HUDEP-2 (cell line): ENCODE measurements around the gene HTR3B.
"Not testable (repeated sequence)": the region's sequence is repeated elsewhere in the genome, so short reads cannot be mapped to it uniquely, and the experiment has no call there.

Experiments
- DNase-seq, 76 experiments: peaks; one replicate each; lab custom pipeline; 2025; ENCODE audit not compliant: unreplicated experiment in 76 of 76; lab: John Stamatoyannopoulos, UW

Gene HTR3B

DNA sequence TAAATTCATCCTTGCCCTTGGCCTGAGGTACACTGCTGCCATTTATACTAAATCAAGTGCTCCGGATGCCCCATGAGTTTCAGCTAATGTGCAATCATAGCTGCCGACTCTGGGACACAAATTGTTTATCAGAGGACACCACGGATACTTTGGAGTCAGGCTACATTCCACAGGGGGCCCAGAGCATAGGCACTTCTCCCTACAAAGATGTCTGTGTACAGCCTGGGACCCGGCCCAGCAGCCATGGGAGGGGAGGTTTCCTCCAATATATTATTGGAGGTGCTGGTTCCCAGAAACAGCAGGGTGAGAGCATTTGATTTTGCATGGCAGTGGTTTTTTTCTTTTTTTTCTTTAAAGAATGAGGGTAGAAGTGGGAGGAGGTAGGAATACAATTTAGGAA is 31.3 kb downstream of the HTR3B start:
- DNase-seq, result no peak

DNA sequence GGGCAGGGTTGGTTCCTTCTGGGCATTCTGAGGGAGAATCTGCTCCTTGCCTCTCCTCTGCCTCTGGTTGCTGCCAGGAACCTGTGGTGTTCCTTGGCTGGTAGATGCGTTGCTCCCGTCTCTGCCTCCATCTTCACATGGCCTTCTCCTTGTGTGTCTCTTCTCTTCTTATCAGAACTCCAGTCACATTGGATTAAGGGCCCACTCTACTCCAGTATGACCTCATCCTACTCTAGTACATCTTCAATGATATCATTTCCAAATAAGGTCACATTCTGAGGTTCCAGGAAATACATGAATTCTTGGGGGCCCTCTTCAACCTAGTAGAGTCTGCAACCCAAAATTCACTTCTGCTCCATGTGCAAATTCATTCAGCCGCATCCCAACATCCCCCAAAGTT is 33.3 kb downstream of the HTR3B start:
- DNase-seq, result no peak

DNA sequence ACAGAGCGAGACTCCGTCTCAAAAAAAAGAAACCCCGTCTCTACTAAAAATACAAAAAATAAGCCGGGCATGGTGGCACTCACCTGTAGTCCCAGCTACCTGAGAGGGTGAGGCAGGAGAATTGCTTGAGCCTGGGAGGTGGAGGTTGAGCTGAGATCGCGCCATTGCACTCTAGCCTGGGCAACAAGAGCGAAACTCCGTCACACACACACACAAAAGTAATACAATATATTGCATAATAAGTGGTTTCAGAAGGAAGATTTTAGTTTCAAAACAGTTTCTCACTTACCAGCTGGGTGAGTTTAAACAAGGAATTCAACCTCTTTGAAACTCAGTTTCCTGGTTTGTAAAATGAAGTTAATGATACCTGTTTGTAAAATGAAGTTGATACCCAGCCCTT is 37.7 kb downstream of the HTR3B start:
- no peak for DNase-seq

DNA sequence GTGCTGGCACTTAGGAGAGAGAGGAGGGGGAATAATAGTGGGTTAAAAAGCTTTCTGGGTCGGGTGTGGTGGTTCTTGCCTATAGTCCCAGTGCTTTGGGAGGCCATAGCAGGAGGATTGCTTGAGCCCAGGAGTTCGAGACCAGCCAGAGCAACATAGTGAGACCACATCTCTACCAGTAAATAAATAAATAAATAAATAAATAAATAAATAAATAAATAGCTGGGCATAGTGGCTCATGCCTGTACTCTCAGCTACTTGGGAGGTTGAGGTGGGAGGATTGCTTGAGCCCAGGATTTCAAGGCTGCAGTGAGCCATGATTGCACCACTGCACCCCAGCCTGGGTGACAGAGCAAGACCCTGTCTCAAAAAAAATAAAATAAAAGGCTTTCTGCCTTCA is 41.6 kb downstream of the HTR3B start:
- not testable (repeated sequence) for DNase-seq

DNA sequence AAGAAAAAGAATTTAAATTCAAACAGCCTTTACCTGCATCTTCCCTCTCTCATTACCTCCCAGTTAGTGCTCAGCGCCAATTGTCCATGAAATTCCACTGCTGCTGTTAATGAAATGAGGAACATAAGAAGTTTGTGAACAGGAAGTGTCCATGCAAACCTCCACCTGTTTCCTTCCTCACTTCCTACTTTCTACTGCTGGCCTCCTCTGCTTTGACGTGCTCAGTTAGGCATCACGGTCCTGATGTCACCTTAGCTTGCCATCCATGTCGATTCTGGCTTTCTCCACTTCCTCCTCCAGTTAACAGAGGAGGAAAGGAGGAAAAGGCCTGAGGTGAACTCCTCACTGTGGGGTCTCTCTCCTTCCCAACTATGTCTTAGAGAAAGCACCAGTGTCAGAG is 43.4 kb downstream of the HTR3B start:
- DNase-seq, result no peak

DNA sequence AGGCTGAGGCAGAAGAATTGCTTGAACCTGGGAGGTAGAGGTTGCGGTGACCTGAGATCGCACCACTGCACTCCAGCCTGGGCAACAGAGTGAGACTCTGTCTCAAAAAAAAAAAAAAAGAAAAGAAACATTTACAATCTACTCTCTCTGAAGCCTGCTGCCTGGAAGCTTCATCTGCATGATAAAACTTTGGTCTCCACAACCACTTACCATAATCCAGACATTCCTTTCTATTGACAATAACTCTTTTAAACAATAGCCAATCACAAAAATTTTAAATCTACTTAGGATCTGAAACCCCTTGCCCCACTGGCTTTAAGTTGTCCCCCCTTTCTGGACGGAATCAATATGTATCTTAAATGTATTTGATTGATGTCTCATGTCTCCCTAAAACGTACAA is 45.3 kb downstream of the HTR3B start:
- no peak for DNase-seq

DNA sequence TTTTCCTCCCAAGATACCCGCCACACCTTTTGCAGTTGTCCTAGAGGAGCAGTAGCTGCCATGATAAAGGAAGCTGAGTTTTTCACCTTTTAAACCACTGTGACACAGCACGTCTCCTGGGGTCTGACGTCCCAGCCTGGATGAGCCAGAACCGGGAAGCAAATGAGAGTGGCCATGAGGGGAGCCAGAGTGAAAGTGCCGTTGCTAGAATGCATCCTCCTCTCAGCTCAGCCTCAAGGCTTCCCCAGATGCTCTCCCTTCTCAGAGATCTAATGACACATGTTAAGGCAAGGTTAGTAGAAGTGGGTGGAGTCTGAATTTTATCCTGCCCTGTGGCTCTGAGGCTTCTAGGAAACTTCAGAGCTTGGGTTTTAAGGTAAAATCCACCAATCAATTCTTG is 46.9 kb downstream of the HTR3B start:
- DNase-seq, result no peak

DNA sequence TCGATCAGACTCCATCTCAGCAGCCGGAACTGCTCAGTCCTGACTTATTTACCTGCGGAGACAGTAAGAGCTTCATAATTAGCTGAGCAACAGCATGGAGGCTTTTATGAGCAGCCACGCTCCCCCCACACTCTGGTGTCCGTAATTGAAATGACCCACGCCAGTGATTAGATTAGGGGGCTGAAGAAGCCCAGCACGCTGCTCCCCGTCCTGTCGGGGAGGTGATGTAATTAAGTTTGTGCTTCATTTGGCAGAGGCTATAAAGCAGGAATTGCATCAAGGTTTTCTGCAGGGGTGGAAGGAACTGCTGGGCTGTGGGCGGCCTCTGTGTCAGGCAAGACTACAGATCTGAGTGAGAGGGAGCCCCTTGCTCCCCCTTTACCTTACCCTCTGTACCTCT is 47.5 kb downstream of the HTR3B start:
- no peak for DNase-seq

DNA sequence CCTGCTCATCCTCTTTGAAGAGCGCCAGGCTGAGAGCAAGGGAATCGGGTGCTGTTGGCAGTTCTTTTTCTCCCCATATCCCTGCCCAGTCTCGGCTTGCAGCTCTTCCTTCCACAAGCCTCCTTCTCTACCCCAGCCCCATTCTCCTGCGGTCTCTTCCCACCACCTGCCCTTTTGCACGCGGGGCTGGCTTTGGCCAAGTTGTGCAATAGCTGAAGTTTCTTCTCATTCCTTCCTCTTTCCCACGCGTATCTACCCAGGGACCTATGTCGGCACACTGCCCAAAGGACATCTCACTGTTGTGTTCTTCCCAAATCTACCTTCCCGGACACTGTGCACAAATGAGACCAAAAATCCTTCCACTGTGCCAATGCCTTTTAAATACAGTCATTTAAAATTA is 48.0 kb downstream of the HTR3B start:
- DNase-seq, result no peak

DNA sequence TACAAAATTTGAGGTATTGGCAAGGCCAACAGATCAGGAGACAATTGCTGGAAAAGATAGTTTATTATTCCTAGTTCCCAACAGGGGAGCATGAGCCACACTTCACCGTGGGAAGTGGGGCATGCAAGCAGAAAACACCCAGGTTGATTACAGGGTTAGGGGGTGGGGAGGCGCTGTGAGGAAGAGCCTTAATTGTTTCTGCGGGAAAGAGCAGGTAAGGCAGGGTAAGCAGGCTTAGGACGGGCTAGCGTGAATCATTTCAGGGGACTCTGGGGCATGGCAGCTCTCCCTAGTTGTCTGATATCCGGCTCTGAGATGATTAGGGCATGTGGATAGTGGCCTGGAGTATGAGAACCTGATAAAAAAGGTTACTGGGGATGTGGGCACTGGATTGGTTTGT is 49.6 kb downstream of the HTR3B start:
- DNase-seq, result no peak

DNA sequence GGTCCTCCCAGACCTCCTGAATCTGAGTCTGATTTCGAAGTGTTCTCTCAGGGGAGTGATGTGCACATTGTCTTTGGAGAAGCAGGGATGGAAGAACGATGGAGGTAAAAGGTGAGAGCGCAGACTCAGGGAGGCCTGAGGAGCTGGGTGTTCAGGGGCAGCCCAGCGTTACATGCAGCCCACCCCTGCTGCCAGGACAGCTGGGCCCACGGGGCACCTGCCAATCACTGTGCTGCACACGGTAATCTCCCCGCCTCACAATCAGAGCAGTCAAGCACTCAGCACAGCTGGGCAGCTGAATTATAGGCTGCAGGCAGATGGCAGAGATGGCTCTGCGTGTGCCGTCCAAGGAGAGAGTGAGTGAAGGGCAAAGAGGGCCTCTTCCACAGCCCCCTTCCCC is 52.4 kb downstream of the HTR3B start:
- DNase-seq, result no peak

DNA sequence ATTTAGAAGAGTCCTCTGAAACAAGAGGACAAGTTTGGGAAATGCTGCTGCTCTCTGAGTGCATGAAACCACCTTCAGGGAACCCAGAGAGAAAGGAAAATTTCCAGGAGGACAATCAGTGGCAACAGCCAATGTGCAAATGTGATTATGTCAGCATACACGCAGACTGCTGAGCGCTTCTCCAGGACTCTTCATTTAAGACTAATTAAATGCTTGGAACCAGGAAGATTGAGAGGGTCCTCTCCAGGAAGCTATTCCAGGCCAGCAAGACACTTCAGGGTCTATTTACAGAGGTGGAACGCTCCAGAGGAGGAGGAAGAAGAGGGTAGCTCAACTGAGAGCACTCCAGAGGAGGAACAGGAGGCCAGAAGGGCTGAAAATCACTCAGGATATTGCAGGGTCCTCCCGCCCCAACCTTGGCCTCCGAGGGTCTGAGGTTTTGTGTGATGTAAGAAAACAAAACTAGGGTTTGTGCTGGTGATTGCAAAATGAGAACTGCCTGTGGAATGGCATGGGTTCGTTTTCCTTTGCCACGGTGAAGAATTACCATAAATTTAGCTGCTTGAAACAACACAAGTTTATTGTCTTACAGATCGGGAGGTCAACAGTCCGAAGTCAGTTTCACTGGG is 56.2 kb downstream of the HTR3B start:
- DNase-seq, result peak in 2 of 76 experiments; percentile 2 to 6

DNA sequence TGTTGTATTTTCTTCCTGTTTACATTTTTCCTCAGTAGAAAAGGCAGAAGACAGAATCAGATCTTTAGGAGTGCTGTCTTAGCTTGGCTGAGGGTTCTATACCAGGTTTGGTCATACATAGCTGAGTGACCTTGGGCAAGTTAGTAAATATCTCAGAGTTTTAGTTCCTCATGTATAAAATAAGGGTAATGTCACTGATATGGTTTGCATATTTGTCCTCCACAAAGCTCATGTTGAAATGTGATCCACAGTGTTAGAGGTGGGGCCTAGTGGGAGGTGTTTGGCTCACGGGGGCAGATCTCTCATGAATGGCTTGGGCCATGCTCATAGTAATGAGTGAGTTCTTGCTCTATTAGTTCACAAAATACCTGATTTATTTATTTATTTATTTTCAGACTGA is 62.8 kb downstream of the HTR3B start:
- DNase-seq, result no peak

DNA sequence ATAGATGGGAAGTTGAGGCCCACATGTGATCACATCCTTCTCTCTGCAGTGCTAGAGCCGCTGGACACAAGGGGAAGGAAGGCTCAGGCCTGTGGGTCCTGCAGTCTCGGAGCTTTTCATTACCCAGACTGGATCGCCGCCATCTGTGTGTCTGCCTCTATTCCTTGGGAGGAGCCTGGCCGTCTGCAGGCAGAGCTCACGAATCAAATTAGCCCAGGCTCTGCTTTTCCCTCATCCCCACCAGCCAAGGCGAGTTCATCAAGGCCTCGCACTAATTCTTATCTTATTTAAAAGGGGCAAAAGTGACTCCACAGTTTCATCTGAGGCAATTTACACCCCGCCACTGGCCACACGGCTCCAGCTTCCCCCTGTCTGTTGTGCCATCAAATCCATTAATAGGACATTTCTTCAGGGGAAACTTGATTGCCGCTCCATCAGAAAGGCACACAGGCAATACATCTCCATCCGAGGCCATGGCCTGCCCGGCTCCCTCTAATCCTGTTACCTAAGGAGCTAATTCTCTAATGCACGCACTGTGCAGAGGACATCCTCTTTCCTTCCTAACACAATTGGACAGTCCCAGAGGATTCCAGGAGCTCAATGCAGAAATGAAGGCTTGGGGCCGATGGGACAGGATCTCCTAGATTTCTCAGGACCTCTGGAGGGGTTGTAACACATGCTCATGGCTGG is 67.1 kb downstream of the HTR3B start:
- DNase-seq, result no peak

DNA sequence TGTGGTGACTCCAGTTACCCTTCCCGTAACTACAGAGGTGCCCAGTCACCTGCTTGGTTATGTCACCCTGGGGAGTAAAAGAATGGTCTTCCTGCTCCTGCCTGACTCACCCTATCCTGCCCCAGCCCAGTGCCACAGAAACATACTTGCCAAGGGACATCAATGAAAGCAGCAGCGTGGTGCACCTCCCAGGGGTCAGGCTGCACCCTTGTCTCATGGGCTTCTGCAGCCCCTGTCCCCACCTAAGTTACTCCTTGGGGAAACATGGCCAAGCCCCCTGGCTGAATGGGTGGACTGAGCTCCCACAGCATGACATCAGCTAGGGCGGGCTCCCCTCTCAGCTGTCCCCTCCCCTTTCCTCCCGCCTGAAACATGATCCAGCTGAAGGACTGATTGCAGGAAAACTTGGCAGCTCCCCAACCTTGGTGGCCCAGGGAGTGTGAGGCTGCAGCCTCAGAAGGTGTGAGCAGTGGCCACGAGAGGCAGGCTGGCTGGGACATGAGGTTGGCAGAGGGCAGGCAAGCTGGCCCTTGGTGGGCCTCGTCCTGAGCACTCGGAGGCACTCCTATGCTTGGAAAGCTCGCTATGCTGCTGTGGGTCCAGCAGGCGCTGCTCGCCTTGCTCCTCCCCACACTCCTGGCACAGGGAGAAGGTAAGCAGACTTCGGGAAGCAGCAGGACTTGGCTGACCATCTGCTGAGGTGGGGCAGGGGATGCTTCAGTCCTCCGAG is 70.3 kb downstream of the HTR3B start, which contains the start of gene HTR3A:
Gene HTR3A (plus strand): TSS at position 368 of the 730 bp plus-strand sequence. CDS start 218 bp downstream, at position 586.
- DNase-seq, result no peak

DNA sequence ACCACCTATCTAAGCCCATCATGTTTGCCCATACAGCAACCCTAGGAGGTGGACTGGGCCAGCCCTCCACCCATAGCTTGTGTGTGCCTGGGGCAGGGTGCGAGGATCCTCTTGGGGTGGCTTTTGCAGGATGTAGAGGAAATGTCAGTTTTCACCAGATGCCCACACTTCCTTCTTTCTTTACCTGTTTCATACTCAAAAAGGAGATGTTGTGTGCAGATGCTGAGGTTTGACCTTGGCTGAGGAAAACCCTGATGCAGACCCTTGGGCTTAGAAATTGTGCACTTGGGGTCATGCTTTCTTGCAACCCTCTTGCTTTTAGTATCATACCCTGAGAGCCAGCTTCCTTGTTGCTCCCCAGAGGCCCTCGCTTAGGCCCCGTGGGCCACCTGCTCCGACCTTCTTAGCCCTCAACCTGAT is 72.5 kb downstream of the HTR3B start:
- DNase-seq, result no peak

DNA sequence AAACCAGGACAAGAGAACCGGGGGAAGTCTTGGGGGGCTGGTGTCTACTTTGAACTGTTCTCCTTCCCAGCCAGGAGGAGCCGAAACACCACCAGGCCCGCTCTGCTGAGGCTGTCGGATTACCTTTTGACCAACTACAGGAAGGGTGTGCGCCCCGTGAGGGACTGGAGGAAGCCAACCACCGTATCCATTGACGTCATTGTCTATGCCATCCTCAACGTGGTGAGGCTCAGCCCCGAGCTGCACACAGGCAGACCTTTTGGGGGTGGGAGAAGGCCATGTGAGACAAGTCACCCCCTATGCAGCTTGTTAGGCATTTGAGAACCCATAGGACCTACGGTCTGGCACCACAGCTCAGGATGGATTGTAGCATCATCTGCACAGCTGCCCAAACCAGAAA is 73.1 kb downstream of the HTR3B start:
- no peak for DNase-seq

DNA sequence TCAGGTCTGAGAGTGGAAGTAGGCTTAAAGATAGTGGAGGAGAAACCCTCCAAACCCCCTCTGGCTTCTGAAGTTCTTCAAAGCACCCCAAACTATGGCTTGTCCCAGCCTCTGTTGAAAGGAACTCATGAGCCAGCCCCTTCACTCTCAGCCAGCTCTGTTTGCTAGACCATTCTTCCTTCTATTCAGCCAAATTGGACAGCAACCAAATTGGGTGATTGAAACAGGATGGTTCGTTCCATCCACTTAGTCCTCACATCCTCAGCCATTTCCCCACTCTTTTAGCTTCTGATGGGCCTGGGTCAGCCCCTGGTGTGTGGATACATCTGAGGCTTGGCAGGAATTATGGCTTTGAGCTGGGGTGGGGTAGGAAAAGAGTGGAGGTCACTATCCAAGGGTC is 74.8 kb downstream of the HTR3B start:
- DNase-seq, result no peak

DNA sequence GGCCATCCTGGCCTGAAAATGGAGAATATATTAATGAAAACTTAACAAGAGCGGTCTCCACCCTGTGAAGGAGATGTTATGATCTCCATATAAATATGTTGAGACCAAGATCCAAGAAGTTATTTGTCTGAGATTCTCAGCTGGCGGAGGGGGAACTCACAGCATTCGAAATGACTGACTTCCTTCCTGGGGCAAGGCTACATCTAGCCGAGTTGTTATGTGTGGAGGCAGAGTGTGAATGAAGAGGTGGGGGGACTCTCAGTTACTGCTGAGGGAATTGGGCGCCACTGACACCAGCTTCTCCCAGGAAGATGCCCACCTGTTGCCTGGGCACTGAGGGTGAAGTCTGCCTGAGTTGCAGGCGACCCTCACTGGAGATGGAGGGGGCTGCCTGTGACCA is 76.2 kb downstream of the HTR3B start:
- DNase-seq, result no peak

DNA sequence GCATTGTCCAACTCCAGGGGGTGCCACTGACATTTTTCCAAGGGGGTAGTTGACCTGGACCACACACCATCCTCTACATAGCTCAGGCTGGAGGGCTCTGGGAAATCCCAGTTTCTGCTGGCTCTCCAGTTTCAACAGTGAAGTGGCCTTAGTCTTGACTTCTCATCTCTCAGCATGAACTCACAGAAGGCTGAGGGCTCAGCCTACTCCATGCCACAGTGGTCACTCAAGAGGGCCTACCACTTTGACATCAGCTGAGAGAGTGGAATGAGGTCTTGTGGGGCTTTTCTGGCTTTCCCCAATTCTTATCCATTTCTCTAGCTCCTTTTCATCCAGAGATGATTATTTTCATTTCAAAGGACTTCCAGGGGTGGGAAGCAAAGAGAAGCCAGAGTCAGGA is 77.7 kb downstream of the HTR3B start:
- DNase-seq, result no peak

DNA sequence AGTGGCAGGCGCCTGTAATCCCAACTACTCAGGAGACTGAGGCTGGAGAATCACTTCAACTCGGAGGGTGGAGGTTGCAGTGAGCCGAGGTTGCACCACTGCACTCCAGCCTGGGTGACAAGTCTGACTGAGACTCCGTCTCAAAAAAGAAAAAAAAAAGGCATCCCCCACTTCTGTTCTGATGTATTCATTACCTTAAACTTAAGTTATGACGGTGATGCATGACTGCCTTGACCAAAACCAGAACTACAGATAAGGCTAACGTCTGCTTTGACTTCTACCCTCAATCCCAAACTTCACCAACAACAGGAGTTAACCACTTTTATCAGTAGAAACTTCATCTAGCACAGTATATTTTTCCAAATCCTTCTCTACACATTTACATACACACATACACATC is 80.2 kb downstream of the HTR3B start:
- no peak for DNase-seq

DNA sequence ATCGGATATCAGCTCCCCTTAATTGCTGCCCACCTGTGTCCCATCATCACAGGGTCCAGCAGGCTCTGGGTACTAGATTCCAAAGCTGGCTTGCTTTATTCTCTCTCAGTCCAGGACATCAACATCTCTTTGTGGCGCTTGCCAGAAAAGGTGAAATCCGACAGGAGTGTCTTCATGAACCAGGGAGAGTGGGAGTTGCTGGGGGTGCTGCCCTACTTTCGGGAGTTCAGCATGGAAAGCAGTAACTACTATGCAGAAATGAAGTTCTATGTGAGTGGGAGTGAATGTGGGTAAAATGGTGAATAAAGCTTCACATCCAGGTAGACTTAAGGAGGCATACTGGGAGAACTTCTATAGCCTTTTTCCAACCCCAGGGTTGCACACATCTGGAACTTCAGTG is 81.3 kb downstream of the HTR3B start:
- no peak for DNase-seq
